Activated CD4-positive, alpha-beta memory T cell treated with anti-CD3 and anti-CD28 coated beads for 36 hours (primary cell): Measurements from ENCODE around the gene CTCF. TPM values are rescaled to one million over a fixed set of nuclear protein-coding genes. Genes with fewer than 3 reads are reported as not detected.
A peak's percentile ranks its signal among the peaks of the same experiment; 100 is the strongest.

Experiments
- CTCF ChIA-PET: fragments of 350-600 bp; sonication (Branson Sonifier 250); formaldehyde crosslinking; loops from one replicate; lab custom pipeline; 2021; ENCODE audit warnings: antibody characterized with exemption, inconsistent platforms; lab: Charles Lee
- POLR2A ChIA-PET: fragments of 350-600 bp; sonication (Branson Sonifier 250); formaldehyde crosslinking; loops from one replicate; lab custom pipeline; 2021; ENCODE audit warnings: antibody characterized with exemption; lab: Charles Lee
- DNase-seq: peaks from one replicate; pipeline ENCODE4 v3.0.0-alpha.2; 2020
- H3K27ac Mint-ChIP-seq: one replicate; pipeline ENCODE4 v1.8.0; 2021; ENCODE audit warnings: mixed read lengths
- H3K27me3 Mint-ChIP-seq: one replicate; pipeline ENCODE4 v1.8.0; 2021; ENCODE audit warnings: mixed read lengths
- H3K36me3 Mint-ChIP-seq: one replicate; pipeline ENCODE4 v1.8.0; 2021; ENCODE audit warnings: mixed read lengths
- H3K4me1 Mint-ChIP-seq: one replicate; pipeline ENCODE4 v1.8.0; 2021; ENCODE audit warnings: low read depth, mixed read lengths
- H3K4me3 Mint-ChIP-seq: one replicate; pipeline ENCODE4 v1.8.0; 2021; ENCODE audit warnings: mild to moderate bottlenecking, mixed read lengths
- H3K9me3 Mint-ChIP-seq: one replicate; pipeline ENCODE4 v1.8.0; 2021; ENCODE audit warnings: mixed read lengths
- intact Hi-C: fragments of 100-400 bp; cut with micrococcal nuclease; formaldehyde crosslinking; loops from one replicate; pipeline ENCODE4 v1.15.1; 2023
- total RNA-seq, 2 experiments: library from RNA; stranded (reverse); gene quantifications; one replicate each; pipeline ENCODE4 v1.2.3, GENCODE V29; 2021

CTCF gene
- total RNA-seq, 2 experiments from 2014 or later = 48.9 to 51.5 TPM

- Mint-ChIP-seq H3K36me3 (peaks cover 17% of the 10 kb centered on the region), H3K9me3 (no peaks in the 10 kb centered on the region), H3K27ac (peak within 1 kb of the TSS; percentile 87), H3K4me3 (peak within 1 kb of the TSS; percentile 86), H3K27me3 (no peaks in the 10 kb centered on the region), H3K4me1 (peaks cover 24% of the 10 kb centered on the region)
- POLR2A ChIA-PET = interaction anchor here (0.7 to 4.7 kb wide), 12 partner anchors 9 to 179 kb away, joined by 3 to 32 read pairs (median 4); partner anchors contain the start of genes ATP6V0D1, CARMIL2 and CTCF
- DNase-seq = peak; percentile 95
- CTCF ChIA-PET = interaction anchor here (1.0 to 5.8 kb wide), 5 partner anchors 8 to 138 kb away, joined by 4 to 64 read pairs (median 23); partner anchors contain the start of gene CARMIL2
- intact Hi-C loops = loop anchor here (1.0 to 10.0 kb wide), 7 partner anchors 98 to 1675 kb away; partner anchors contain the start of genes ATP6V0D1, CENPT, COG8 and CTCF
Observed at GRCh38 chr16:67659675-67660563, 97.6 kb downstream of the CTCF start, which contains the start of gene ACD. Gene ACD (minus strand): TSS chr16:67660260. CDS start chr16:67660220, 40 bp downstream.

DNA sequence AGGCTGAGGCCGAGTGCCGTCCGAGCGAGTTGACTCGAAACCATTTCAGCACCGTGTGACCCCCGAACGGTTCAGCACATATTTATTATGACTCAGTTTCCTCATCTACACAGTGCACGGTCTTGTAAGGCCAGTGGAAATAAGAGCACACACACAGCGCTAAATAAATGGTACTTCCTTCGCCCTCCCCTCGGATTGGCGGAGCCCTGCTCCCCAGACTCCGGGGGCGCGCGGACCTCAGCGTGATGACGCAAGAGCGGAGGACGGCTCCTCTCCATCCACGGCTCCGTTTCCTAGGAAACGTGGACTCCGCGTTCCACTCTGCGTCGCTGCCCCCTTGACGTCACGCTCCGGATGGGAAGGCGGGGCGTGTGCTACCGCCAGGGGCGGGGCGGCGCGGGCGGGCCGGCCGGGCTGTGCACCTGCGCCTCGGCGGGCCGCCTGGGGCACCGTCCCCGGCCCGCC is 98.3 kb downstream of the CTCF start, which contains the start of gene PARD6A:
Gene PARD6A (plus strand): TSS at position 397 of the 465 bp plus-strand sequence. CDS start 79 bp downstream, outside the sequence.
- no peaks in the 10 kb centered on the region for H3K9me3 Mint-ChIP-seq
- ChIA-PET CTCF (interaction anchor here (1.0 to 5.8 kb wide), 5 partner anchors 9 to 139 kb away, joined by 4 to 64 read pairs (median 23); partner anchors contain the start of gene CARMIL2), POLR2A (interaction anchor here (0.7 to 4.7 kb wide), 9 partner anchors 10 to 180 kb away, joined by 3 to 32 read pairs (median 4); partner anchors contain the start of genes ATP6V0D1, CARMIL2 and CTCF)
- peaks cover 27% of the 10 kb centered on the region for H3K4me1 Mint-ChIP-seq
- peaks cover 13% of the 10 kb centered on the region for H3K36me3 Mint-ChIP-seq
- H3K27me3 Mint-ChIP-seq = no peaks in the 10 kb centered on the region
- intact Hi-C loops = loop anchor here (1.0 to 10.0 kb wide), 7 partner anchors 98 to 1674 kb away; partner anchors contain the start of genes ATP6V0D1, CENPT, COG8 and CTCF
- H3K27ac Mint-ChIP-seq = peak within 1 kb of the TSS; percentile 87
- DNase-seq = peak; percentile 98
- peak within 1 kb of the TSS; percentile 86 for H3K4me3 Mint-ChIP-seq

DNA sequence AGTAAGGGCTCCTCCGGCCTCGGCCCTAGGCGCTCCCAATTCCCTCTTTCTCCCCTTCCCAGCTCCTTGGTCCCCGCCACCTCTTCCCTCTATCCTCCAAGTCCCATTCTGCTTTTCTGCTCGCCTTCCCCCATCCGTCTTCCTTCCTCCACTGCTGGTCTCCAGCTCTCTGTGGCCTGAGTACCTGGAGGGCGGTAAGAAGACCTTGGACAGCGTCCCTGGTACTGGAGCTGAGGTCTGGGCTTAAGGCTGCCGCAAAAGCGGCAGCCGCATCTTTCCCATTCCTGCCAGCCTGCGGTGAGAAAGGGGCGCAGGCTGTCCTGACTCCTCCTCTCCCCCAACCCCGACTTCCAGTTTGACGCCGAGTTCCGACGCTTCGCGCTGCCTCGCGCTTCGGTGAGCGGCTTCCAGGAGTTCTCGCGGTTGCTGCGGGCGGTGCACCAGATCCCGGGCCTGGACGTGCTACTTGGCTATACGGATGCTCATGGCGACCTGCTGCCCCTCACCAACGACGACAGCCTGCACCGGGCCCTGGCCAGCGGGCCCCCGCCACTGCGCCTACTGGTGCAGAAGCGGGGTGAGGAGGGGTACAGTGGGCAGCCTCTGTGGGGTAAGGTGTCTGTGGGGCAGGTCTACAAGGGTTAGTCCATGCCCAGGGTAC is 98.9 kb downstream of the CTCF start:
- Mint-ChIP-seq H3K4me3 (peak overlapping the region; percentile 86), H3K9me3 (no peaks in the 10 kb centered on the region), H3K4me1 (peaks cover 31% of the 10 kb centered on the region), H3K36me3 (peaks cover 10% of the 10 kb centered on the region), H3K27me3 (no peaks in the 10 kb centered on the region), H3K27ac (peak overlapping the region; percentile 74)
- peak; percentile 51 for DNase-seq
- intact Hi-C loops = loop anchor here (5.0 to 10.0 kb wide), 4 partner anchors 114 to 1674 kb away; partner anchors contain the start of genes CENPT, COG8, FHOD1 and NIP7
- CTCF ChIA-PET = interaction anchor here (3.8 to 5.8 kb wide), 2 partner anchors 16 to 139 kb away, joined by 43 to 64 read pairs; partner anchors contain the start of gene CARMIL2
- POLR2A ChIA-PET = interaction anchor here (4.7 kb wide), 1 partner anchor 99 kb away, joined by 32 read pairs; the partner anchor contains the start of gene CTCF

DNA sequence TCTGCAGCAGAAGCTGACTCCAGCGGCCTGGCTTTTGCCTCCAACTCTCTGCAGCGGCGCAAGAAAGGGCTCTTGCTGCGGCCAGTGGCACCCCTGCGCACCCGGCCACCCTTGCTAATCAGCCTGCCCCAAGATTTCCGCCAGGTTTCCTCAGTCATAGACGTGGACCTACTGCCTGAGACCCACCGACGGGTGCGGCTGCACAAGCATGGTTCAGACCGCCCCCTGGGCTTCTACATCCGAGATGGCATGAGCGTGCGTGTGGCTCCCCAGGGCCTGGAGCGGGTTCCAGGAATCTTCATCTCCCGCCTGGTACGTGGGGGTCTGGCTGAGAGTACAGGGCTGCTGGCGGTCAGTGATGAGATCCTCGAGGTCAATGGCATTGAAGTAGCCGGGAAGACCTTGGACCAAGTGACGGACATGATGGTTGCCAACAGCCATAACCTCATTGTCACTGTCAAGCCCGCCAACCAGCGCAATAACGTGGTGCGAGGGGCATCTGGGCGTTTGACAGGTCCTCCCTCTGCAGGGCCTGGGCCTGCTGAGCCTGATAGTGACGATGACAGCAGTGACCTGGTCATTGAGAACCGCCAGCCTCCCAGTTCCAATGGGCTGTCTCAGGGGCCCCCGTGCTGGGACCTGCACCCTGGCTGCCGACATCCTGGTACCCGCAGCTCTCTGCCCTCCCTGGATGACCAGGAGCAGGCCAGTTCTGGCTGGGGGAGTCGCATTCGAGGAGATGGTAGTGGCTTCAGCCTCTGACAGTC is 99.7 kb downstream of the CTCF start:
- DNase-seq = no peak
- H3K4me1 Mint-ChIP-seq = peaks cover 32% of the 10 kb centered on the region
- H3K27me3 Mint-ChIP-seq = no peaks in the 10 kb centered on the region
- peak overlapping the region; percentile 86 for H3K4me3 Mint-ChIP-seq
- no peak overlapping the region for H3K27ac Mint-ChIP-seq
- peaks cover 10% of the 10 kb centered on the region for H3K36me3 Mint-ChIP-seq
- CTCF ChIA-PET = interaction anchor here (1.2 to 3.8 kb wide), 5 partner anchors 17 to 179 kb away, joined by 3 to 43 read pairs (median 7); partner anchors contain the start of gene CARMIL2
- intact Hi-C loops = loop anchor here (5.0 to 10.0 kb wide), 4 partner anchors 115 to 1673 kb away; partner anchors contain the start of genes CENPT, COG8, FHOD1 and NIP7
- POLR2A ChIA-PET = interaction anchor here (1.1 kb wide), 1 partner anchor 18 kb away, joined by 4 read pairs; the partner anchor contains the start of gene CARMIL2
- no peaks in the 10 kb centered on the region for H3K9me3 Mint-ChIP-seq

DNA sequence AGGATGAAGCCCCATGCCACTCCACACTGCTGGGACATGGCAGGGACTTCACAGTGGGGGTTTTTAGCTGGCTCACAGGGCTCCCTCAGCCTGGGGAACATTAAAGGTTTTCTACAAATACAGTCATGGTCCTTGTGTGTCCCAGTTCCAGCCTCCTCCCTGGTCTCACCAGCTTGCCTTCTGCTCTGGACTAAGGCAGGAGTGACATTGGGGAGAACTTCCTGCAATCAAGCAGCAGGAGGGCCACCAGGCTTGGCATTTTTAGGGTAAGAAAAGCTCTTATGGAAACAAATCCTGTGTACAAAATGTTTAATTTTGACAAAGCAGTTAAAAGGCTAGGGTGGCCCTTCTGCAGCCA is 100.3 kb downstream of the CTCF start:
- POLR2A ChIA-PET = interaction anchor here (1.1 kb wide), 1 partner anchor 18 kb away, joined by 4 read pairs; the partner anchor contains the start of gene CARMIL2
- Mint-ChIP-seq H3K27ac (no peak overlapping the region), H3K4me3 (no peak overlapping the region), H3K4me1 (peaks cover 38% of the 10 kb centered on the region), H3K36me3 (peaks cover 10% of the 10 kb centered on the region), H3K9me3 (no peaks in the 10 kb centered on the region), H3K27me3 (no peaks in the 10 kb centered on the region)
- DNase-seq = no peak
- intact Hi-C loops = loop anchor here (5.0 to 10.0 kb wide), 4 partner anchors 115 to 1672 kb away; partner anchors contain the start of genes CENPT, COG8, FHOD1 and NIP7
- CTCF ChIA-PET = interaction anchor here (0.8 to 3.8 kb wide), 8 partner anchors 11 to 211 kb away, joined by 3 to 43 read pairs (median 5); partner anchors contain the start of gene CARMIL2

DNA sequence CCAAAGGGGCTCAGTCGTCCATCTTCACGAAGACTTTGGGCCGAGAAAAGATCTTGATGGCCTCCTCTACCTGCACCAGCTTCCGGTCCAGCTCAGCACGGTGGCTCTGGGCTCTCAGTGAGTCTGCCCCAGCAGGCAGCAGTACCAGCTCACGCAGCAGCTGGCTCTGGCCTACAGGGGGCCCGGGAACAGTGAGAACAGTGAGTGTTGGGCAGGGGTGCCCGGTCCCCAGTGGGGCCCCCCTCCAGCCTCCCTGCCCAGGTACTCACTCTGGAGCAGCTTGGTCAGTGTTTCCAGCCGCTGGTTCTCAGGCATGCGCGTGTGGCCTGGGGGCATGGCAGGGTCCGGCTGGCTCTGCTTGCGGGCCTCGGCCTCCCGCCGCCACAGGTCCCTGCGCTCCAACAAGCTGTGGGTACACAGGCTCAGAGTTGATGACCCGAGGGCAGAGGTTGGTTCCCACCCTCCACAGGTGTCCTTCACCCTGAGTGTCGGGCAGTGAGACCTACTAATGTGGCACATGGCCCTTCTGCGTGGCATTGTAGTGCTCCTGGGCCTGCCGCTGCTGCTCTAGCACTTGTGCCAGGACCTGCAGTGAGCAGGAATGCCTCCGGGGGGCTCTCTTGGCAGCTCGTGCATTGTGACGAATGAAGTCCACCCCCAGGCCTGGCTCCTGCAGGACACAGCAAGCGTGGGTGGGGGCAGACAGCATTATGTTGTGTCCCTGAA is 101.0 kb downstream of the CTCF start:
- H3K4me1 Mint-ChIP-seq = peaks cover 34% of the 10 kb centered on the region
- no peaks in the 10 kb centered on the region for H3K9me3 Mint-ChIP-seq
- H3K27me3 Mint-ChIP-seq = no peaks in the 10 kb centered on the region
- peak overlapping the region; percentile 30 for H3K27ac Mint-ChIP-seq
- peak; percentile 55 for DNase-seq
- no peak overlapping the region for H3K4me3 Mint-ChIP-seq
- H3K36me3 Mint-ChIP-seq = peaks cover 10% of the 10 kb centered on the region
- ChIA-PET POLR2A (interaction anchor here (1.1 kb wide), 1 partner anchor 19 kb away, joined by 4 read pairs; the partner anchor contains the start of gene CARMIL2), CTCF (interaction anchor here (0.8 to 7.8 kb wide), 14 partner anchors 9 to 358 kb away, joined by 3 to 91 read pairs (median 5); partner anchors contain the start of genes CARMIL2, CTCF and GFOD2)
- intact Hi-C loops = loop anchor here (5.0 to 10.0 kb wide), 4 partner anchors 116 to 1671 kb away; partner anchors contain the start of genes CENPT, COG8, FHOD1 and NIP7

DNA sequence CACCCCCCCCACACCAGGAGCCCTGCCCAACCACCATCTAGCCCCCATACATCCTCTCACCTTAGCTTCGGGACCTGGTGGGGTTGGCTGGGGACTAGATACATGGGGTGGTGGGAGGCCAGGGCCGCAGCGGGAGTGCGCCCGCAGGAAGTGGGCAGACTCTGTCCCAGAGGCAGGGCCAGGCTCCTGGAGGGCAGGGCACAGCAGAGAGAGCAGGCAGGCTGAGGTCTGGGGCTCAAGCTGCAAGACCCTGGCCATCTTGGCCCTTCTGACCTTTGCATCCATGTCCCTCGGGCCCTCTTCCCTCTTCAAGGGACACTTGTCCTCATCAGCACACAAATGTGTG is 101.5 kb downstream of the CTCF start:
- H3K36me3 Mint-ChIP-seq = peaks cover 10% of the 10 kb centered on the region
- no peaks in the 10 kb centered on the region for H3K27me3 Mint-ChIP-seq
- ChIA-PET POLR2A (no interaction called here), CTCF (interaction anchor here (0.8 to 7.8 kb wide), 10 partner anchors 9 to 358 kb away, joined by 3 to 91 read pairs (median 5); partner anchors contain the start of genes CARMIL2, CTCF and GFOD2)
- H3K4me1 Mint-ChIP-seq = peaks cover 28% of the 10 kb centered on the region
- intact Hi-C loops = loop anchor here (5.0 to 10.0 kb wide), 4 partner anchors 117 to 1671 kb away; partner anchors contain the start of genes CENPT, COG8, FHOD1 and NIP7
- H3K27ac Mint-ChIP-seq = no peak overlapping the region
- no peak for DNase-seq
- H3K4me3 Mint-ChIP-seq = no peak overlapping the region
- H3K9me3 Mint-ChIP-seq = no peaks in the 10 kb centered on the region

DNA sequence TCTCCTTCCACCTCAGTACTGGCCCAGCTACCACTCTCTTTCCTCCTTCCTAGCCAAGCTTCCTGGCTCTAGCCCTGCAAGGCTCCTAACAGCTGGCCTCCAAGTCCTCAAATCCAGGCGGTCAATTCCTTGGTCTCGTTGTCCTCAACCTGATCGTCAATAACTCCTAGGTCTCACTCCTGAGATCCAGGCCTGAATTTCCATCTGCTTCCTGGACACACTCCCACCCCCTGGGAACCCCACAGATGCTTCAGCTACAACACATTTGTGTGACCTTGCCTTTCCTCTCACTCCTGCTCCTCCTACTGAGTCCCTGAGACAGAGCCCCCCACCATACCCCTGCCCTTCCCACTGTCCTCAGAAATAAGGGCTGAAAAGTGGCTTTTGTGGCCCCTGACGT is 101.9 kb downstream of the CTCF start:
- CTCF ChIA-PET = interaction anchor here (0.8 to 7.8 kb wide), 8 partner anchors 8 to 153 kb away, joined by 3 to 91 read pairs (median 6); partner anchors contain the start of genes CARMIL2, CTCF and GFOD2
- Mint-ChIP-seq H3K4me3 (no peak overlapping the region), H3K27ac (no peak overlapping the region), H3K36me3 (peaks cover 7% of the 10 kb centered on the region), H3K27me3 (no peaks in the 10 kb centered on the region), H3K4me1 (peaks cover 24% of the 10 kb centered on the region), H3K9me3 (no peaks in the 10 kb centered on the region)
- intact Hi-C loops = loop anchor here (5.0 to 10.0 kb wide), 4 partner anchors 117 to 1671 kb away; partner anchors contain the start of genes CENPT, COG8, FHOD1 and NIP7
- POLR2A ChIA-PET = no interaction called here
- no peak for DNase-seq

GRCh38 chr16:67664871-67665270 is 102.5 kb downstream of the CTCF start:
- intact Hi-C loops = loop anchor here (5.0 to 10.0 kb wide), 5 partner anchors 118 to 1670 kb away; partner anchors contain the start of genes CENPT, COG8, FHOD1 and NIP7
- ChIA-PET POLR2A (interaction anchor here (1.4 kb wide), 1 partner anchor 142 kb away, joined by 4 read pairs; the partner anchor contains the start of genes RANBP10 and TSNAXIP1), CTCF (interaction anchor here (0.8 to 7.8 kb wide), 8 partner anchors 13 to 152 kb away, joined by 3 to 91 read pairs (median 12); partner anchors contain the start of genes CARMIL2, CTCF and GFOD2)
- no peak overlapping the region for H3K27ac Mint-ChIP-seq
- peaks cover 24% of the 10 kb centered on the region for H3K4me1 Mint-ChIP-seq
- peaks cover 7% of the 10 kb centered on the region for H3K36me3 Mint-ChIP-seq
- no peak overlapping the region for H3K4me3 Mint-ChIP-seq
- no peak for DNase-seq
- no peaks in the 10 kb centered on the region for H3K27me3 Mint-ChIP-seq
- no peaks in the 10 kb centered on the region for H3K9me3 Mint-ChIP-seq
